ENCODE measurements around the gene SMARCD1.
A peak's percentile ranks its signal among the peaks of the same experiment; 100 is the strongest.

Gene SMARCD1

GRCh38 chr12:50078281-50078680 is 6.9 kb upstream of the SMARCD1 start:
- TF ChIP-seq POLR2AphosphoS5 (IDR thresholded peaks at IDR 0.05; ENCODE audit: low read depth, low read length) = no peak
- TF ChIP-seq FOXP2 (optimal IDR thresholded peaks at IDR 0.05; ENCODE audit: borderline replicate concordance, extremely low read depth, extremely low read length, insufficient read depth) = no peak
- TF ChIP-seq, protein P1, sequence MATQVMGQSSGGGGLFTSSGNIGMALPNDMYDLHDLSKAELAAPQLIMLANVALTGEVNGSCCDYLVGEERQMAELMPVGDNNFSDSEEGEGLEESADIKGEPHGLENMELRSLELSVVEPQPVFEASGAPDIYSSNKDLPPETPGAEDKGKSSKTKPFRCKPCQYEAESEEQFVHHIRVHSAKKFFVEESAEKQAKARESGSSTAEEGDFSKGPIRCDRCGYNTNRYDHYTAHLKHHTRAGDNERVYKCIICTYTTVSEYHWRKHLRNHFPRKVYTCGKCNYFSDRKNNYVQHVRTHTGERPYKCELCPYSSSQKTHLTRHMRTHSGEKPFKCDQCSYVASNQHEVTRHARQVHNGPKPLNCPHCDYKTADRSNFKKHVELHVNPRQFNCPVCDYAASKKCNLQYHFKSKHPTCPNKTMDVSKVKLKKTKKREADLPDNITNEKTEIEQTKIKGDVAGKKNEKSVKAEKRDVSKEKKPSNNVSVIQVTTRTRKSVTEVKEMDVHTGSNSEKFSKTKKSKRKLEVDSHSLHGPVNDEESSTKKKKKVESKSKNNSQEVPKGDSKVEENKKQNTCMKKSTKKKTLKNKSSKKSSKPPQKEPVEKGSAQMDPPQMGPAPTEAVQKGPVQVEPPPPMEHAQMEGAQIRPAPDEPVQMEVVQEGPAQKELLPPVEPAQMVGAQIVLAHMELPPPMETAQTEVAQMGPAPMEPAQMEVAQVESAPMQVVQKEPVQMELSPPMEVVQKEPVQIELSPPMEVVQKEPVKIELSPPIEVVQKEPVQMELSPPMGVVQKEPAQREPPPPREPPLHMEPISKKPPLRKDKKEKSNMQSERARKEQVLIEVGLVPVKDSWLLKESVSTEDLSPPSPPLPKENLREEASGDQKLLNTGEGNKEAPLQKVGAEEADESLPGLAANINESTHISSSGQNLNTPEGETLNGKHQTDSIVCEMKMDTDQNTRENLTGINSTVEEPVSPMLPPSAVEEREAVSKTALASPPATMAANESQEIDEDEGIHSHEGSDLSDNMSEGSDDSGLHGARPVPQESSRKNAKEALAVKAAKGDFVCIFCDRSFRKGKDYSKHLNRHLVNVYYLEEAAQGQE (IDR thresholded peaks at IDR 0.05; ENCODE audit: insufficient read depth in 1 of 2, low read depth in 2 of 2, low read length in 2 of 2) = no peak
- TF ChIP-seq TAF1 (IDR thresholded peaks at IDR 0.05; ENCODE audit: borderline replicate concordance, insufficient read depth, low read length) = no peak
- no peak for TF ChIP-seq SIN3A (IDR thresholded peaks at IDR 0.05; ENCODE audit: borderline replicate concordance, insufficient read depth, low read length)

DNA sequence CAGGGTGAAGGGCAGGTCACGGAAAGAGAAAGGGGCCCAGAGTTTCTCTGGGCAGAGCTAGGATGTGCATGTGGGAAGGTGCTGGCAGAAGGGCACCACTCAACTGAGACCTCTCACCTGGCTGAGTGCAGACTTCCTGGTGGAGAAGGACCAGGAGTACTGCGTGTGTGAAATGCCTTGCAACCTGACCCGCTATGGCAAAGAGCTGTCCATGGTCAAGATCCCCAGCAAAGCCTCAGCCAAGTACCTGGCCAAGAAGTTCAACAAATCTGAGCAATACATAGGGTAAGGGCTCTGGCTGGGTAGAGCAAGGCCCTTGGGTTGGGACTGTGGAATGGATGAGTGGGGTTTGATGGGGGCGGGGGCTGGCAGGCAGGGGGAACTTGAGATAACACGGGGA is 5.4 kb upstream of the SMARCD1 start:
- TF ChIP-seq, protein P1 (IDR thresholded peaks at IDR 0.05; ENCODE audit: insufficient read depth in 1 of 2, low read depth in 2 of 2, low read length in 2 of 2) = peak; percentile 18 to 76; a peak in 1 of 4 replicates
- TF ChIP-seq POLR2AphosphoS5 (IDR thresholded peaks at IDR 0.05; ENCODE audit: low read depth, low read length) = no peak

- TF ChIP-seq POLR2AphosphoS5 (IDR thresholded peaks at IDR 0.05; ENCODE audit: low read depth, low read length) = no peak
- no peak for TF ChIP-seq FOXP2 (optimal IDR thresholded peaks at IDR 0.05; ENCODE audit: borderline replicate concordance, extremely low read depth, extremely low read length, insufficient read depth)
- TF ChIP-seq, protein P1 (IDR thresholded peaks at IDR 0.05; ENCODE audit: insufficient read depth in 1 of 2, low read depth in 2 of 2, low read length in 2 of 2) = no peak
- TF ChIP-seq SIN3A (IDR thresholded peaks at IDR 0.05; ENCODE audit: borderline replicate concordance, insufficient read depth, low read length) = no peak
- TF ChIP-seq TAF1 (IDR thresholded peaks at IDR 0.05; ENCODE audit: borderline replicate concordance, insufficient read depth, low read length) = no peak
These were observed 3.9 kb upstream of the SMARCD1 start for GRCh38 chr12:50081096-50081808.

GRCh38 chr12:50082644-50083043 is 2.5 kb upstream of the SMARCD1 start:
- TF ChIP-seq TAF1 (IDR thresholded peaks at IDR 0.05; ENCODE audit: borderline replicate concordance, insufficient read depth, low read length) (no peak), SIN3A (IDR thresholded peaks at IDR 0.05; ENCODE audit: borderline replicate concordance, insufficient read depth, low read length) (no peak), FOXP2 (optimal IDR thresholded peaks at IDR 0.05; ENCODE audit: borderline replicate concordance, extremely low read depth, extremely low read length, insufficient read depth) (no peak), POLR2AphosphoS5 (IDR thresholded peaks at IDR 0.05; ENCODE audit: low read depth, low read length) (no peak)
- TF ChIP-seq, protein P1 (IDR thresholded peaks at IDR 0.05; ENCODE audit: insufficient read depth in 1 of 2, low read depth in 2 of 2, low read length in 2 of 2) = no peak

DNA sequence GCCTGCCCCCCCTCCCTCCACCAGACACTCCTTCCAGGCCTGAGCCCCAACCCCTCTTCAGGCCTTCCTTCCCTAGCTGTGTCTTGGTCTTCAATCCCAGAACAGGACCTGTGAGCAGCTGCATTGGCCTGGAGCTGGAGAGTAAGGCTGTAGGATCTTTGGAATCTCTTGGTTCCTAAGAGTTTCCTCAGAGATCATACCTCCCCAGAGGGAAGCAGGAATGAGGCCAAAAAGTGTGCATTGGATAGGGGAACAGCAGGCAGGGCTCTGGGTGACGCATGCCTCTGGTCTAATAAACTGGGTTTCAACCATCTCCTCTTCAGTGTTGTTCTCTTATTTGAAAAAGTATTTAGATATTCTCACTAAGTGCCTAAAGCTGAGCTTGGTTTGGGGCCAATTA is 1.8 kb upstream of the SMARCD1 start:
- TF ChIP-seq SIN3A (IDR thresholded peaks at IDR 0.05; ENCODE audit: borderline replicate concordance, insufficient read depth, low read length) (no peak), TAF1 (IDR thresholded peaks at IDR 0.05; ENCODE audit: borderline replicate concordance, insufficient read depth, low read length) (no peak), POLR2AphosphoS5 (IDR thresholded peaks at IDR 0.05; ENCODE audit: low read depth, low read length) (no peak)
- TF ChIP-seq, protein P1 (IDR thresholded peaks at IDR 0.05; ENCODE audit: insufficient read depth in 1 of 2, low read depth in 2 of 2, low read length in 2 of 2) = no peak

Measured in PFSK-1 (cell line).